Small intestine (tissue), 7 donors: Measurements from ENCODE around the gene GPX3. TPM values are rescaled to one million over a fixed set of nuclear protein-coding genes. Genes with fewer than 3 reads are reported as not detected.
A peak's percentile ranks its signal among the peaks of the same experiment; 100 is the strongest.

Source experiments
- DNase-seq, 2 donors: peaks; one replicate each; pipeline versions ENCODE4 v3.0.0 to v3.0.0-alpha.2; 2013
- FAIRE-seq: peaks from 2 replicates; lab custom pipeline; 2012; peaks lifted over from hg19 to GRCh38; lab: Jason Lieb, UNC
- H3K27ac ChIP-seq, 3 donors: one replicate each; pipeline ENCODE4 v1.5.1; 2013; ENCODE audit warnings: low read length in 2 of 3, mild to moderate bottlenecking in 2 of 3, control low read depth in 1 of 3, inconsistent platforms in 1 of 3, low read depth in 1 of 3, moderate library complexity in 1 of 3
- H3K27me3 ChIP-seq, 3 donors: one replicate each; pipeline ENCODE4 v1.6.1; 2013; ENCODE audit warnings: low read length in 3 of 3, inconsistent platforms in 1 of 3; ENCODE audit not compliant: control insufficient read depth in 3 of 3, insufficient read depth in 3 of 3
- H3K36me3 ChIP-seq, 3 donors: one replicate each; pipeline ENCODE4 v1.6.1; 2013; ENCODE audit warnings: low read length in 3 of 3, inconsistent platforms in 1 of 3, low read depth in 1 of 3, mild to moderate bottlenecking in 1 of 3, moderate library complexity in 1 of 3; ENCODE audit not compliant: control insufficient read depth in 3 of 3, insufficient read depth in 2 of 3
- H3K4me1 ChIP-seq, 3 donors: one replicate each; pipeline ENCODE4 v1.6.1; 2013; ENCODE audit warnings: low read length in 2 of 3, inconsistent platforms in 1 of 3, low read depth in 1 of 3, mild to moderate bottlenecking in 1 of 3, moderate library complexity in 1 of 3; ENCODE audit not compliant: control insufficient read depth in 3 of 3, insufficient read depth in 2 of 3
- H3K4me3 ChIP-seq, 3 donors: one replicate each; pipeline ENCODE4 v1.5.1; 2013; ENCODE audit warnings: low read length in 3 of 3, control low read depth in 1 of 3, inconsistent platforms in 1 of 3, low read depth in 1 of 3, mild to moderate bottlenecking in 1 of 3, moderate library complexity in 1 of 3
- H3K9me3 ChIP-seq, 2 donors: one replicate each; pipeline ENCODE4 v1.6.1; 2013; ENCODE audit warnings: low read depth in 1 of 2, low read length in 1 of 2; ENCODE audit not compliant: control insufficient read depth in 2 of 2, insufficient read depth in 1 of 2
- WGBS, 3 donors: extraction: QIAGEN DNeasy Blood & Tissue Kit; methylation state at CpG; one replicate each; pipeline ENCODE4 v1.1.7; 2013; 5-methylcytosine and 5-hydroxymethylcytosine counted together
- polyA plus RNA-seq, 4 donors: library from polyadenylated mRNA; stranded (reverse) in 3 of 4; unstranded in 1 of 4; fragments of 200-250 nt in 3 of 4; fragments of 120-200 nt in 1 of 4; gene quantifications; one replicate each; pipeline versions ENCODE4 v1.2.1 to v1.2.3, GENCODE V29; 2013
- donor health status: healthy with polysubstance abuse.
- donor health status: control.
- donor health status: control.
- donor health status: Bipolar disorder and iron deficiency.
- donor health status: healthy.

The GPX3 gene
- polyA plus RNA-seq, 4 donors: 19.9 to 1,014 (median 112) TPM

- peaks cover 0 to 2% of the 10 kb centered on the region in 2 donors for H3K9me3 ChIP-seq
- FAIRE-seq (no peak), DNase-seq (no peak)
- 94 to 97% (median 96%) methylated on average over 2 of the region's 2 CpGs for WGBS, 3 donors
- H3K36me3 ChIP-seq: peaks cover 0 to 52% (median 2%) of the 10 kb centered on the region in 3 donors
- H3K4me1 ChIP-seq: peaks cover 7 to 32% (median 7%) of the 10 kb centered on the region in 3 donors
- H3K27ac ChIP-seq: no peak overlapping the region
- H3K4me3 ChIP-seq: no peak overlapping the region
- H3K27me3 ChIP-seq: no peaks in the 10 kb centered on the region
Observed at GRCh38 chr5:151073280-151073679, 52.9 kb downstream of the GPX3 start.

GRCh38 chr5:151074557-151074956 is 54.2 kb downstream of the GPX3 start:
- DNase-seq: no peak
- H3K27ac ChIP-seq: no peak overlapping the region
- WGBS, 3 donors: 97 to 100% (median 100%) methylated on average over 2 of the region's 2 CpGs
- FAIRE-seq: no peak
- H3K4me3 ChIP-seq: no peak overlapping the region
- H3K9me3 ChIP-seq: peaks cover 0 to 2% of the 10 kb centered on the region in 2 donors
- peaks cover 7 to 29% (median 12%) of the 10 kb centered on the region in 3 donors for H3K4me1 ChIP-seq
- peaks cover 0 to 48% (median 2%) of the 10 kb centered on the region in 3 donors for H3K36me3 ChIP-seq
- H3K27me3 ChIP-seq: no peaks in the 10 kb centered on the region

- Histone ChIP-seq H3K4me3 (no peak overlapping the region), H3K36me3 (peaks cover 0 to 43% (median 0%) of the 10 kb centered on the region in 3 donors), H3K9me3 (peaks cover 0 to 2% of the 10 kb centered on the region in 2 donors), H3K27ac (peak overlapping the region; percentile 47 to 89 (median 64)), H3K27me3 (no peaks in the 10 kb centered on the region), H3K4me1 (peaks cover 7 to 24% (median 12%) of the 10 kb centered on the region in 3 donors)
- DNase-seq: peak; percentile 48 to 79
- FAIRE-seq: no peak
- WGBS, 3 donors: 71 to 77% (median 71%) methylated on average over 5 of the region's 5 CpGs
Observed at GRCh38 chr5:151075698-151076331, 55.4 kb downstream of the GPX3 start.

GRCh38 chr5:151076616-151077015 is 56.2 kb downstream of the GPX3 start:
- no peak for FAIRE-seq
- Histone ChIP-seq H3K27me3 (no peaks in the 10 kb centered on the region), H3K36me3 (peaks cover 0 to 38% (median 0%) of the 10 kb centered on the region in 3 donors), H3K27ac (peak overlapping the region in 2 of 3 donors; percentile 20 to 89), H3K4me3 (no peak overlapping the region), H3K4me1 (peaks cover 7 to 18% (median 12%) of the 10 kb centered on the region in 3 donors), H3K9me3 (peaks cover 0 to 2% of the 10 kb centered on the region in 2 donors)
- no peak for DNase-seq
- 85 to 91% (median 91%) methylated on average over 6 of the region's 6 CpGs for WGBS, 3 donors

GRCh38 chr5:151077419-151077818 is 57.0 kb downstream of the GPX3 start:
- 91 to 93% (median 92%) methylated on average over 9 of the region's 9 CpGs for WGBS, 3 donors
- peaks cover 0 to 30% (median 0%) of the 10 kb centered on the region in 3 donors for H3K36me3 ChIP-seq
- no peak for FAIRE-seq
- peaks cover 0 to 2% of the 10 kb centered on the region in 2 donors for H3K9me3 ChIP-seq
- no peak for DNase-seq
- H3K27me3 ChIP-seq: no peaks in the 10 kb centered on the region
- peaks cover 12 to 21% (median 13%) of the 10 kb centered on the region in 3 donors for H3K4me1 ChIP-seq
- H3K4me3 ChIP-seq: no peak overlapping the region
- H3K27ac ChIP-seq: peak overlapping the region in 1 of 3 donors; percentile 41

GRCh38 chr5:151077967-151078366 is 57.6 kb downstream of the GPX3 start:
- WGBS, 3 donors: 85 to 88% (median 85%) methylated on average over 3 of the region's 3 CpGs
- no peaks in the 10 kb centered on the region for H3K27me3 ChIP-seq
- H3K9me3 ChIP-seq: peaks cover 0 to 2% of the 10 kb centered on the region in 2 donors
- peaks cover 15 to 27% (median 17%) of the 10 kb centered on the region in 3 donors for H3K4me1 ChIP-seq
- DNase-seq (no peak), FAIRE-seq (no peak)
- peaks cover 0 to 28% (median 0%) of the 10 kb centered on the region in 3 donors for H3K36me3 ChIP-seq
- peak overlapping the region in 2 of 3 donors; percentile 7 to 41 for H3K27ac ChIP-seq
- H3K4me3 ChIP-seq: peak overlapping the region in 1 of 3 donors; percentile 5

Other genes with a start within 250 kb of the GPX3 start
- 10 to 100 TPM; 14.2 to 24.6 (median 20.3) TPM for gene SMIM3, start 241.8 kb upstream of the GPX3 start, polyA plus RNA-seq
- gene IRGM, start 174.1 kb upstream of the GPX3 start, polyA plus RNA-seq: under 1 TPM in 1 of 4 donors, not detected in 3; 0.10 TPM
- 10 to 100 TPM in 1 of 4 donors, 1 to 10 TPM in 2, under 1 TPM in 1; 0.54 to 11.3 (median 3.3) TPM for gene ZNF300, start 115.6 kb upstream of the GPX3 start, polyA plus RNA-seq
- gene TNIP1, start 60.4 kb downstream of the GPX3 start, polyA plus RNA-seq: 100 to 1,000 TPM in 2 of 4 donors, 10 to 100 TPM in 2; 78.7 to 190 (median 131) TPM
- gene ANXA6, start 137.2 kb downstream of the GPX3 start, polyA plus RNA-seq: 10 to 100 TPM in 3 of 4 donors, 1 to 10 TPM in 1; 7.2 to 74.9 (median 46.7) TPM
- gene CCDC69, start 203.5 kb downstream of the GPX3 start, polyA plus RNA-seq: 10 to 100 TPM in 3 of 4 donors, 1 to 10 TPM in 1; 5.6 to 48.0 (median 28.0) TPM
- gene GM2A, start 232.6 kb downstream of the GPX3 start, polyA plus RNA-seq: 10 to 100 TPM in 2 of 4 donors, 1 to 10 TPM in 2; 4.0 to 22.5 (median 12.1) TPM